ENCODE data around the gene ETS2. TPM values are rescaled to one million over a fixed set of nuclear protein-coding genes. Genes with fewer than 3 reads are reported as not detected.

ETS2 gene
- polyA plus RNA-seq, 1 donor from 2014 or later = 11.6 TPM

- H3K79me2 ChIP-seq (replicated peaks; ENCODE audit: insufficient read depth, low read length) = no peaks in the 10 kb centered on the region
- H3K9ac ChIP-seq (ENCODE audit: low read length) = no peak overlapping the region
- H2AFZ ChIP-seq (ENCODE audit: low read depth, low read length) = no peak overlapping the region
- no peak overlapping the region for H3K27ac ChIP-seq (ENCODE audit: low read length)
- no peak overlapping the region for H3K4me3 ChIP-seq (ENCODE audit: low read length)
- no peaks in the 10 kb centered on the region for H3F3A ChIP-seq (ENCODE audit: insufficient read depth, low read length, poor library complexity, severe bottlenecking)
- no peaks in the 10 kb centered on the region for H3K27me3 ChIP-seq (ENCODE audit: insufficient read depth, low read depth, low read length)
- no peak overlapping the region for H3K4me2 ChIP-seq (ENCODE audit: low read length)
- H3K9me3 ChIP-seq (ENCODE audit: low read length) = no peaks in the 10 kb centered on the region
- H3K36me3 ChIP-seq (ENCODE audit: insufficient read depth, low read length) = no peaks in the 10 kb centered on the region
- no peaks in the 10 kb centered on the region for H4K20me1 ChIP-seq (ENCODE audit: insufficient read depth)
- H3K9me2 ChIP-seq (ENCODE audit: insufficient read depth, low read length) = no peaks in the 10 kb centered on the region
- no peak for TF ChIP-seq CTCF (IDR thresholded peaks at IDR 0.05; ENCODE audit: poor library complexity, severe bottlenecking)
- no peak for TF ChIP-seq SMC3 (conservative IDR thresholded peaks at IDR 0.05; ENCODE audit: poor library complexity)
- TF ChIP-seq POLR2AphosphoS5 (IDR thresholded peaks at IDR 0.05) = no peak
- no peak for TF ChIP-seq TAF1 (IDR thresholded peaks at IDR 0.05; ENCODE audit: low read depth)
- no peak for TF ChIP-seq EP300 (conservative IDR thresholded peaks at IDR 0.05; ENCODE audit: poor library complexity, severe bottlenecking)
- no peak for TF ChIP-seq MXI1 (conservative IDR thresholded peaks at IDR 0.05; ENCODE audit: poor library complexity, severe bottlenecking)
- no peak for TF ChIP-seq EZH2 (IDR thresholded peaks at IDR 0.05; ENCODE audit: borderline replicate concordance, insufficient read depth, low read length, poor library complexity, severe bottlenecking)
- no peak for TF ChIP-seq REST (IDR thresholded peaks at IDR 0.05; ENCODE audit: borderline replicate concordance)
Observed at GRCh38 chr21:38839328-38840286, 33.9 kb downstream of the ETS2 start.

- Histone ChIP-seq H3K79me2 (replicated peaks; ENCODE audit: insufficient read depth, low read length) (no peaks in the 10 kb centered on the region), H3K36me3 (ENCODE audit: insufficient read depth, low read length) (no peaks in the 10 kb centered on the region), H3K27me3 (ENCODE audit: insufficient read depth, low read depth, low read length) (no peaks in the 10 kb centered on the region), H3K4me2 (ENCODE audit: low read length) (no peak overlapping the region), H3K9me3 (ENCODE audit: low read length) (no peaks in the 10 kb centered on the region), H3K27ac (ENCODE audit: low read length) (no peak overlapping the region), H2AFZ (ENCODE audit: low read depth, low read length) (no peak overlapping the region), H3K4me3 (ENCODE audit: low read length) (no peak overlapping the region), H3K9me2 (ENCODE audit: insufficient read depth, low read length) (no peaks in the 10 kb centered on the region), H3K9ac (ENCODE audit: low read length) (no peak overlapping the region), H4K20me1 (ENCODE audit: insufficient read depth) (no peaks in the 10 kb centered on the region), H3F3A (ENCODE audit: insufficient read depth, low read length, poor library complexity, severe bottlenecking) (no peaks in the 10 kb centered on the region)
- no peak for TF ChIP-seq MXI1 (conservative IDR thresholded peaks at IDR 0.05; ENCODE audit: poor library complexity, severe bottlenecking)
- TF ChIP-seq RAD21 (conservative IDR thresholded peaks at IDR 0.05) = no peak
- no peak for TF ChIP-seq REST (IDR thresholded peaks at IDR 0.05; ENCODE audit: borderline replicate concordance)
- no peak for TF ChIP-seq EZH2 (IDR thresholded peaks at IDR 0.05; ENCODE audit: borderline replicate concordance, insufficient read depth, low read length, poor library complexity, severe bottlenecking)
- no peak for TF ChIP-seq TAF1 (IDR thresholded peaks at IDR 0.05; ENCODE audit: low read depth)
- no peak for TF ChIP-seq POLR2AphosphoS5 (IDR thresholded peaks at IDR 0.05)
- no peak for TF ChIP-seq SMC3 (conservative IDR thresholded peaks at IDR 0.05; ENCODE audit: poor library complexity)
- TF ChIP-seq EP300 (conservative IDR thresholded peaks at IDR 0.05; ENCODE audit: poor library complexity, severe bottlenecking) = no peak
- no peak for TF ChIP-seq CTCF (IDR thresholded peaks at IDR 0.05; ENCODE audit: poor library complexity, severe bottlenecking)
Observed at GRCh38 chr21:38840456-38841300, 34.9 kb downstream of the ETS2 start.

All from neural cell (in vitro differentiated cells).